CMK (cell line): Measurements from ENCODE around the gene IER3.
"Not testable (repeated sequence)": the region's sequence is repeated elsewhere in the genome, so short reads cannot be mapped to it uniquely, and the experiment has no call there.

ENCODE experiments used
- DNase-seq: peaks from one replicate; pipeline ENCODE4 v3.0.0-alpha.2; 2010; ENCODE audit warnings: low read depth

Gene IER3

DNA sequence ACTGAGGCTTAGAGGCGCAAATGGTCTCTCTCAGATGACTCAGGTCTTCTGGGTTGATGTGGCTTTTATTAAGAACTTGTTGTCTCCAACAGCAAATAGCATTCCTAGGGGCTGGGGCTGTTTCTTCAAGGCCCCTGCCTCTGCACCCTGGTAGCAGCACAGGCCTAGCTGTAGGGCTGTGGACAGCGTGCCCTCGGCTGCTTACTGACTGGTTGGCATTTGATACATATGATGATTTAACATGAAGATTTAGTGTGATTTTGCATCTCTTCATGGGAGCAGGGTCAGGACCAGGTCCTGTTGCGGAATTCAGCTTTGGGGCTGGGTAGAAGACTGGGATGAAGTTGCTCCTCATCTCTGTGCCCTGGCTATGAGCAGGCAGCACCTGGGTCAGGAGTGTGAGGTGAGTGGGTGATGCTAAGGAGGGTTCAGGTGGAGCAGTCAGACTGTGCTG is 24.3 kb upstream of the IER3 start:
- no peak for DNase-seq

DNA sequence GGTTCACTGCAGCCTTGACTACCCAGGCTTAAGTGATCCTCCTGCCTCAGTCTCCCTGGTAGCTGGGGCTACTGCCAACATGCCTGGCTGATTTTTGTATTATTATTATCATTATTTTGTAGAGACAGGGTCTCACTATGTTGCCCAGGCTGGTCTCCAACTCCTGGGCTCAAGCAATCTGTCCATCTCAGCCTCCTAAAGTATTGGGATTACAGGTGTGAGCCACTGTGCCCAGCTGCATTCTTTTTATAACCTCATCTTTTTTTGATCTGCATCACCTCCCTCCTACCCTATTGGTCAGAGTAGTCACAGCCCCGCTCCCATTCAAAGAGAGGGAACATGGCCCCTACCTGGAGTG is 23.6 kb upstream of the IER3 start:
- no peak for DNase-seq

DNA sequence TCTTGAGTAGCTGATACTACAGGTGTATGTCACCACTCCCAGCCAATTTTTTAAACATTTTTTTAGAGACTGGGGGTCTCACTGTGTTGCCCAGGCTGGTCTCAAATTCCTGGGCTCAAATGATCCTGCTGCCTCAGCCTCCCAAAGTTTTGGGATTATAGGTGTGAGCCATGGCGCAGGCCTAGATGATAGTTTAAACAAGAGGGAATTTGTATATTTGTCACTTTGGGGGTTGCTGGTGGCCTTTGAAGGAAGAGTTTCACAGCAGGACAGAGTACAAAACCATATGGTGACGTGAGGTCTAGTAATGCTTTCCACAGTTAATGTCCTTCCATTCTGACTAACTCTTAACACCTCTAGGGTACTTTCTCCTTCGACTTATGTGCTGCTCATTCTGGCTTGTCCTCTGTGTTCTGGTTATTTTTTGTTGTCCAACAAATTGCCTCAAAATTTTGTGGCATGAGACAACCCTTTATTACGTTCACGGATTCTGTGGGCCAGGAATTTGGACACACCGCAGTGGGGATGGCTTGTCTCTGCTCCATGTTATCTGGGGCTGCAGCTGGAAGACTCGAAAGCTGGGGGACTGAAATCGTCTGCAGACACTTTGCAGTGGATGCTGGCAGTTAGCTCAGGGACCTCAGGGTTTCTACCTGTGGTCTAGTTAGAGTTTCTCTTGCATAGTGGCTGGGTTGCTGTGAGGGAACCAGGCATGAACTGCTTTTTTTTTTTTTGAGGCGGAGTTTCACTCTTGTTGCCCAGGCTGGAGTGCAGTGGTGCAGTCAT is 23.0 kb upstream of the IER3 start:
- DNase-seq: no peak

DNA sequence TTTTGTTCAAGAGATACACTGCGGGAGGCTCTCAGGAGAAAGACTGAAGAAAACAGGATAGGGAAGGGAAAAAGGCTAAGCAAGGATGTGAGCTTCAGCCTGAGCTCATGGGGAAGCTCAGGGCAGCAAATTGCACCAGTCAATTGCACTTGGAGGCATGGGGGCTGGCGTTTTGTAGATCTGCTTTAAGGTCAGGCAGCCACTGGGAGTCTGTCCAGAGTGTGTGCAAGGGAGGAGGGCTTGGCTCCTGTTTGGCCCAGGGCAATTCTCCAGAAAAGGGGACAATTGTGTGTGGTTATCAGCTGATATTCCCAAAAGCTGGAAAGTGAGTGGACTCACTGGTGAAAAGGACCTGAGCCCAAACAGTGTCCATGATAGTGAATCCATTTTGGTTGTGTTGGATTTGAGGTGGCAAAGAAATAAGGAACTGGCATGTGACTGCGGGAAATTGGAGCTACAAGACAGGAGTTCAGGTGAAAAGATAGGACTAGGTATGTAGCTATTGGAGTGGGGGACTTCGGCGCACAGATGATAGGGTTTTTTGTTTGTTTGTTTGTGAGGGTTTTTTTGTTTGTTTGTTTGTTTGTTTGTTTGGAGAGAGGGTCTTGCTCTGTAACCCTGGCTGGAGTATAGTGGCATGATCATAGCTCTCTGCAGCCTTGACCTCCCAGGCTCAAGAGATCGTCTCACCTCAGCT is 22.3 kb upstream of the IER3 start:
- no peak for DNase-seq

DNA sequence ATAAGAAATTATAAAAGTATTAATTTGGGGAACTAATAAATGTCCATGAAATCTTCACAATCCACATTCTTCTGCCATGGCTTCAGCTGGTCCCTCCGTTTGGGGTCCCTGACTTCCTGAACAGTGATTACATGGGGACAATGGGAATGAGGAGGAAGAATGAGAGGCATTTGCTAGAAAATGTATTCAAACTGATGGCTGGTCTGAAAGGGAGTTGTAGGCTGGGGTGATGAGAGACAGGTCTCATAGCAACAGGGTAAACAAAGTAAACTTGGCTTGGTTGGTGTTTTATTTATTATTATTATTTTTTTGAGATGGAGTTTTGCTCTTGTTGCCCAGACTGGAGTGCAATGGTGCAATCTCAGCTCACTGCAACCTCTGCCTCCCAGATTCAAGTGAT is 21.1 kb upstream of the IER3 start:
- DNase-seq: not testable (repeated sequence)

DNA sequence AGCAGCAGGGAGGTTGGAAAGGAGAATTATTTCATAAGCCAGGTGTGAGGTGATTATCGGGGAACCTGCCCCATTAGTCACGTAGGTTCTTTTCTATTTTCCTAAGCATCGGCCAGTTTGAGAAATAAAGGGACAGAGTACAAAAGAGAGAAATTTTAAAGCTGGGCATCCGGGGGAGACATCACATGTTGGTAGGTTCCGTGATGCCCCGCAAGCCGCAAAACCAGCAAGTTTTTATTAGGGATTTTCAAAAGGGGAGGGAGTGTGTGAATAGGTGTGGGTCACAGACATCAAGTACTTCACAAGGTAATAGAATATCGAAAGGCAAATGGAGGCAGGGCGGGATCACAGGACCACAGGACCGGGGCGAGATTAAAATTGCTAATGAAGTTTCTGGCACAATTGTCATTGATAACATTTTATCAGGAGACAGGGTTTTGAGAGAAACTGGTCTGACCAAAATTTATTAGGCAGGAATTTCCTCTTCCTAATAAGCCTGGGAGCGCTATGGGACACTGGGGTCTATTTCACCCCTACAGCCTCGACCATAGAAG is 20.2 kb upstream of the IER3 start:
- not testable (repeated sequence) for DNase-seq

DNA sequence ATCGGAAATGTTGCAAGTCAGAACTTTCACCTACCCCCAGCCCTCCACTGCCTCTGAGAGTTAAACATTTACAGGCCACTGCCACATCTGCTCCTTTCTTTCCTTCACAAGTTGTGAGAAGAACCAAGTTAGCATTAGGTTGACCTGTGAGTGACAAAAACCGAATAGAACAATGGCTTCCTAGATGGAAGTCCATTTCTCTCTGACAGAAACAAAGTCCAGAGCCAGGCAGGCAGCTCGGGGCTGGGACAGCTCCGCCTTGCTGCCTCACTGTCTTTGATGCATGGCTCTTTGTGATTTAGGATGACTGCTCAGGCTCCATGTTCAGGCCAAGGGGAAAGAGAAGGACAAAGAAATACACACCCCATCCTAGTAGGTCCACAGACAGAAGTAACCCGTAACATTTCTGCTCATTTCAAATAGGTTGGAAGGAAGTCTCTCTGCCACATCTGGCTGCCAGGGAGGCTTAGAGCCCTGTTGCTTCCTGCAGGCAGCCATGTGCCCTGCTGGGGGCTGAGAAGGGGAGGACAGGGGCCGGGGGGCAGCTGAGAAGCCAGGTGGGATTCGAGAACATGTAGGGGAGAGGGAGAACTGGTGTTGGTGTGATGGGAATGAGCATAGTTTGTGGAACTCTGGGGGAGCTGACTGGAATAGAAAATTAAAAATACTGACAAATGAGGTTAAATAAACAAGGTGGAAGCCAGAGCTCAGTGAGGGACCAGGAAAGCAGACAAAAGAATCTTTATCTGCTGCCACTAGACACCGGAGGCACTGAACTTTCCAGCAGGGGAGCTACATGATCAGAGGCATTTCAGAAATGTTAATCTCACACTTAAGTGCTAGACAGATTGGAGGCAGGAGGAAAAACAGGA is 19.5 kb upstream of the IER3 start:
- no peak for DNase-seq

DNA sequence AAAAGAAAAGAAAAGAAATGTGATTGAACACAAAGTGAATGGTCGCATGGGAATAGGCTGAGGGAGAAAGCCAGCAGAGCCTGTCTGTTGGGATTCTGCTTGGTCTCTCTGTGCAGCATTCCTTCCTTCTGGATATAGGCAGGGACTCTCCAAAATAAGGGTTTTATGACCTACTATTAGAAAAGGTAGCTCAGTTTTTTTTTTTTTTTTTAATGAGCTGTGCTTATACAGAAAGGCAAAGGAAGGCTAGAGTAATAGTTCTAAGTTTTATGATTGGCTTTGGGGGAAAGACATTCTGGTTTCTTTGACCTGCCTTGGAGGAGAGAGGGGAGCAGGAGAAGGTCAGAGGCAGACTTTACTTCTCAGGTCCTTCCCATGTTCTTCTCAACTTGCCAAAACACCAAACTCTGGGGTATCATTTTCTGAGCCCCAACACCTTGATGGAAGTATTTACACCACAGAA is 18.8 kb upstream of the IER3 start:
- no peak for DNase-seq

DNA sequence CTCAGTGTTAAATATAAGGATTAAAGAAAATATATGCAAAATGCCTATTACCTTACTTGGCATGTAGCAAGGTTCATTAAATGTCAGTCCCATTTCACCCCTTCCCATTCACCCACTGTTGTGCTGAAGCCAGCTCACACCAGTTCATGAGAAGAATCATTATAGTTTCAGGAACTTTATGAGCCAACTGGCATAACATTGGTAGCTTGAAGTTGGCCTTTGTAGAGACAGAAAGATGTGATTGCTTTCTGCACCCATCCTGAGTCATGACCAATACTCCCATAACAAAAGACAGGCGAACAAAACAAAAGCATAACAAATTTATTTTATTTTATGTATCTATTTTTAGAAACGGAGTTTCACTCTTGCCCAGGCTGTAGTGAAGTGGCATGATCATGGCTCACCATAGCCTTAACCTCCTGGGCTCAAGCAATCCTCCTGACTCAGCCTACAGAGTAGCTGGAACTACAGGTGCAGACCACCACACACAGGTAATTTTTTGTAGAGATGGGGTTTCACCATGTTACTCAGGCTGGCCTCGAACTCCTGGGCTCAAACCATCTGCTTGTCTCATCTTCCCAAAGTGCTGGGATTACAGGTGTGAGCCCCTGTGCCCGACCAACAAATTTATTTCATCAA is 17.6 kb upstream of the IER3 start:
- no peak for DNase-seq

DNA sequence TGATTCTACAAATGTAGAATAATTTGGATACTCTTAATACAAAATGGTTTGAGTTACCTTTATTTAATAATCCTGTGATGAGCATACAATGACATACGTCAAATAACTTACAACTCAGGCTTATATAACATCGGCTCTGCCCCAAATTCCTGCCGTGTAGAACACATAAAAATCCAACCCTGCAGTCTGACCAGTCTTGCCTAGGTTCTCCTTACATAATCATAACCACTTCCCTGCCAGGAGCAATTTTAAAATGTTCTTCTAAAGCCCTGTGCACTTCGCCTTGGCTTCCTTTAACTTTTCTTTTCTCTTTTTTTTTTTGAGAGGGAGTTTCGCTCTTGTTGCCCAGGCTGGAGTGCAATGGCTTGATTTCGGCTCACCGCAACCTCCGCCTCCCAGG is 16.2 kb upstream of the IER3 start:
- no peak for DNase-seq

DNA sequence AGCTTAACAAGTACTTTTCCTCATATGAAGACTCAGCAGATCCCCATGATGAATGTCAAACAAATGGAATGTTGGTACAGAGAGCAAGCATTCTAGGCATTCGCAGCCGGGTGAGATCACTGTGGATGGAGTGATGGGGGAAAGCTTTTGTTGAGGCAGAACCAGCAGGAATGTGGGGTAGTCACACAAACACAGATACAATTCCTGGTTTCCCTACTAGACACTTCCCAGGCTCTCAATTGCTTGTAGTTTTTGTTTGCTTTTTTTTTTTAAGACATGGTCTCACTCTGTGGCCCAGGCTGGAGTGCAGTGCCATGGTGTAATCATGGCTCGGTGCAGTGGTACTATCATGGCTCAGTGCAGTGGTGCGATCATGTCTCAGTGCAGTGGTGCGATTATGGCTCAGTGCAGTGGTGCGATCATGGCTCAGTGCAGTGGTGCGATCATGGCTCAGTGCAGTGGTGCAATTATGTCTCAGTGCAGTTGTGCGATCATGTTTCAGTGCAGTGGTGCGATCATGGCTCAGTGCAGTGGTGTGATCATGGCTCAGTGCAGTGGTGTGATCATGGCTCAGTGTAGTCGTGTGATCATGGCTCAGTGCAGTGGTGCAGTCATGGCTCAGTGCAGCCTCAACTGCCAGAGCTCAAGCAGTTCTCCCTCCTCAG is 15.4 kb upstream of the IER3 start:
- DNase-seq: no peak

DNA sequence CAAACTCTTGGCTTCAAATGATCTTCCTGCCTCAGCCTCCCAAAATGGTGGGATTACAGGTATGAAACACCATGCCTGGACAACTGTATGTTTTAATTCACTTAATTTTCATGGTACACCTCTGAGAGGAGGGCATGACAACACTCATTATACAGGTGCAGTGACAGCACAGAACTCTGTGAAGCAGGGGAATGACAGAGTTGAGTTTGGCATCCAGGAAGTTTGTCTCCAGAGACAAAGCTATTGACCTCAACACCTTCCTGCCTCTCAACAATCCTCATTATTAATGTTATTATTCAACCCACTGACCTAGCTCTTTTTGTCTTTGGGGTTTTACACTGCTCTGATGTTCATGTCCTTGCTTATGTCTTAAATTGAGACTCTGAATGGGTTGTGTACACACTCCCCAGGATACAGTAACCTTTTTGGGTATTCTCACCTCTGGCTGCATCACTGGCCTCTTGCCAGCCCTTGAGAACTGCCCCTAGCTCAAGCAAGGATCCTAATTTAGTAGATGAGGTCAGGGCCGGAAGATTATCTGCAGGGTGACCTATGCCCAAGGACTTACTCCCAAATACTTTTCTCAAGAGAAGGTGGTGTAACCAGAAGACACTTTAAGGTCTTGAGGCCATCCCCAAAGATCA is 13.0 kb upstream of the IER3 start:
- DNase-seq: no peak

DNA sequence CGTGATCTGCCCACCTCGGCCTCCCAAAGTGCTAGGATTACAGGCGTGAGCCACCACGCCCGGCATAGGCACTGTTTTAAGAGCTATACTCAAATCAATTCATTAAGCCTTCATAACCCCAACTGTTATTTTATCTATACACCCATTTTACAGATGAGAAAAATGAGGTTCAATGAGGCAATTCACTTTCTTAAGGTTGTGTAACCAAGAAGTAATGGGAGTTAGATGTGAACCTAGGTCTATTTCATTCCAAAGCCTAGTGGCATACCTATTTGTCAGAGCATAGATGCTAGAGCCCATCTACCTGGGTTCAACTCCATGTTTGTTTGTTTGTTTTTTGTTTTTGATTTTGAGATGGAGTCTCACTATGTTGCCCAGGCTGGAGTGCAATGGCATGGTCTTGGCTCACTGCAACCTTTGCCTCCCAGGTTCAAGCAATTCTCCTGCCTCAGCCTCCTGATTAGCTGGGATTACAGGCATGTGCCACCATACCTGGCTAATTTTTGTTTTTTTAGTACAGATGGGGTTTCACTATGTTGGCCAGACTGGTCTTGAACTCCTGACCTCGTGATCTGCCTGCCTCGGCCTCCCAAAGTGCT is 12.2 kb upstream of the IER3 start:
- DNase-seq: not testable (repeated sequence)

DNA sequence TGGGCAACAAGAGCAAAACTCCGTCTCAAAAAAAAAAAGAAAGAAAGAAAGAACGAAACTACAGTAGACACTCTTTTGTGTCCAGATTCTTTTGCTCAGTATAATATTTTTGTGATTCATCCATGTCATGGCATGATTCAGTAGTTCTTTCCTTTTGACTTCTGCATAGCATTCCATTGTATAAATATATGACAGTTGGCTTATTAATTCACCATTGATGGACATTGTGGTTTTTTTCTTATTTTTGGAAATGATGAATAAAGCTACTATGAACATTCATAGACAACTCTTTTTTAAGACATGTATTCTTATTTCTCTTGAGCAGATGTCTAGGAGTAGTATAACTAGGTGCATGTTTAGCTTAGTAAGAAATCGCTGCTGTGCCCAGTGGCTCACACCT is 10.3 kb upstream of the IER3 start:
- no peak for DNase-seq

DNA sequence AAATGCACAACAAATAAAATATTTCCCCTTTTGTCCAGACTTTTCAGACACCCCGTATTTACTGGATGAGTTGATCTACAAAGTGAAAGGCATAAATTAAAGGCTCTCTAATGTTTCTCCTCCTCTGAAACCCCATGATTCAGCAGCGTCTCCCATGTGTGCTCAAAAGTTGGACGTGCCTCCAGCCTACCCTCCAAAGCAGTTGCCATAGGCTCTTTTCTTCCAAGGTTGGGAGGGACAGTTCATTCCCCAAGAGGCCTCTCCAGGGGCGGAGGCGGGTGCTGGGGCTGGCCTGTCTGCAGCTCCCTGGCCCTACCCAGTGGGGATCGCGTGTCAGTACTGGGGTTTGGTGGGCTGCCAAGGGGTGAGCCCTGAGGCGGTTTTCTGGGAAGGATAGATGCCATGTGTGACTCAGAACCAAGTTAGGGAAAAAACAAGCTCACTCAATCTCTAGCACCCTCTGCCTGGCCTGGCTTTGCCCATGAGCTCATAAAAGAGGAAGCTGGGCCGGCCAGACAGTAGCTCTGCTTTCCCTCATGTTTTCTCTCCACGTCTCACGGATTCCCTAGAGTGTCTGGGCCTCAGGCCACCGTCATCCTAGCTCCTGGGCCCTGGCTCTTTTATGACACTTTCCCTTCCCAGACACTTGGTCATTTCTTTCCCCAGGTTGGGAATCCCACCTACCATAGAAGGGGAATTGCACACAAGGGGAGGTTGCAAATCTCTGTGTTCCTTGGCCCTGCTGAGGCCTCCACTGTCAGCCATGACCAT is 8.0 kb upstream of the IER3 start:
- no peak for DNase-seq

DNA sequence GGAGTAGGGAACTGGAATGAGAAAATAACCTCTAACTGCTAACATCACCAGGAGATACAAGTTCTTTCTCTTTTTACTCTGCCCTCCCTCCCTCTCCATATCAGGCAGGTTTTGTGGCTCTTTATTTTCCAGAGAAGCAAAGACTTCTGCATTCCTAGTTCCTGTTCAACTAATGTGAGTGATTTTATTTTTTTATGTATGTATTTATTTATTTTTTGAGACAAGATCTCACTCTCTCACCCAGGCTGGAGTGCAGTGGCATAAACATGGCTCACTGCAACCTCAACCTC is 6.0 kb upstream of the IER3 start:
- DNase-seq: no peak

DNA sequence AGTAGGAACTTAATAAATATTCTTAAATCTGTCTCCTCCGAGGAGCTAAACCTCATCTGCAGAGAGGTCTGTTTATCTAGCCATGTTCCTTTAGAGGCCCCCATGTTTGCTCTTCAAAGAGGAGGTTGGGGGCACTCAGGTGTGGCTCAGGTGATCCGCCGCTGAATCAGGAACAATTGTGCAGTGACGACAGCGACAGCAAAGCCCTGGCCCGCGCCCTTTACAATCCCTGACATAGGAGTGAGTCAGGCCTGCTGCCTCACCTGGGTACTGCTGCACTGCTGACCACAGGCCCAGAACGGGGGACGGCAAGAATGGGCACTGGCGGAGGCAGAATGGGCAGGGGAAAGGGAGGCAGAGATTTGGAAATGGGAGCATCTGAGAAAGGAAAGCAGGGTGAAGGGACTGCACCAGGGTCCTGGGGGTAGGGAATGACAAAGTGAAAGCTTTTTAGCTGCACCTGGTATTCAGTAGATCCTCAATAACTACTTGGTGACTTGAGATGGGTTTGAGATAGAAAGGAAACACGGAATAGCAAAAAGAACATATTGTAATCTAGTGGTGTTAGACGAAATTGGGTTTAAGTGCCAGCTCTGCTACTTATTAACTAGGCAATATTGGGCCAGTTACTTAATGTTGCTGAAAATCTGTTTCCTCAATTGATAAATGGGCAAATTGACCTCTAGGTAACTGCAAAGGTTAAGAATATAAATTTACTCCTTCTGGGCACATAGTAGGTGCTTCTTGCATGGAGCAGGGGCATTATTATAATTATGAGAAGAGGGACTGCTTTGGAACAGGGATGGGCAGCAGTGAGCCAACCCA is 5.4 kb upstream of the IER3 start:
- no peak for DNase-seq

DNA sequence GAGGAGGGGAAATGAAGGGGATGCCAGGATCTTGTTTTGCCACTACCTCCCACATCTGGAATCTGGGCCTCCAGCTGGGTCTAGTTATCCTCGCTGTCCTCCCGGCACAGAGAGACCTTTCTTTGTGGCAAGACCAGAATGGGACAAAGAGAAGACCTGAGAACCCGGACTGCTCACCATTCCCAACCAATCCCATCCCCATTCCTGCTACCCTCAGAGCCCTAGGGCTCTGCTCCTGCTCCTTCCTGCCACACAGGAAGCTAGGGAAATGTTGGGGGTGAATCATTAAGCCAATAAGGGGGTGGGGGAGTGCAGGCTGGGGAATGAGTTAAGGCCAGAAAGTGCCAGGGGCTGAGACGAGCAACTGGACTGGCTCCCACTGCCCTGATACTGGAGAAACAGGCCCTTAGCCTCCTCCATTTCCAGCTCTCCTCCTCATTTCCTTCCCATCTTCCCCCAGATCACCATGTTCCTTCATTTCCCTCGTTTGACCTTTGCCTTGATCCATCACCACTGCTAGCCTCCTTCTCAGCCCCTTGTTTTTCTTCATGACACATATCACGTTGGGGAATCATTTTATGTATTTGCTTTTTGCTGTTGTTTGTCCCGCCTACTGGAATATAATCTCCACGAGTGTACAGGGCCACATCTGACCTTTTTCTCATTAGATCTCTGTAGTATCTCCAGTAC is 4.6 kb upstream of the IER3 start:
- DNase-seq: no peak
